GM18868 (cell line): ENCODE results near the gene TMEM45A.

Experiments used
- ATAC-seq: cut with Tn5 transposase; IDR thresholded peaks from one replicate; pipeline ENCODE4 v1.9.1; 2021; ENCODE audit warnings: mild to moderate bottlenecking, moderate library complexity; ENCODE audit not compliant: unreplicated experiment

The TMEM45A gene

GRCh38 chr3:100609305-100609704 lies 116.9 kb downstream of the TMEM45A start, which contains the start of gene ADGRG7:
Gene ADGRG7, plus strand, starts transcription at chr3:100609601. Its CDS starts 256 bp downstream, at chr3:100609857.
- no peak for ATAC-seq

- ATAC-seq = no peak
Observed at GRCh38 chr3:100609963-100610362, 117.5 kb downstream of the TMEM45A start.

GRCh38 chr3:100611221-100611620 lies 118.8 kb downstream of the TMEM45A start:
- no peak for ATAC-seq

- ATAC-seq = no peak
Observed at GRCh38 chr3:100613721-100614390, 121.4 kb downstream of the TMEM45A start.

- ATAC-seq = no peak
Observed at GRCh38 chr3:100614941-100615340, 122.5 kb downstream of the TMEM45A start.

GRCh38 chr3:100615684-100616083 lies 123.3 kb downstream of the TMEM45A start:
- ATAC-seq = no peak

- ATAC-seq = no peak
Observed at GRCh38 chr3:100621251-100621650, 128.8 kb downstream of the TMEM45A start.
